A673 (cell line): ENCODE data around the gene HS3ST3A1. TPM values are rescaled to one million over a fixed set of nuclear protein-coding genes. Genes with fewer than 3 reads are reported as not detected.

Experiments
- BruUV-seq: library from RNA; stranded (reverse); fragments of 400-500 nt; replicated peaks from 2 replicates; lab custom pipeline; 2021; lab: Mats Ljungman, UMichigan
- CTCF ChIA-PET: fragments of 300-600 bp; sonication (Branson Sonifier 250); formaldehyde crosslinking; loops from one replicate; lab custom pipeline; 2022; ENCODE audit warnings: antibody characterized with exemption; lab: Charles Lee
- POLR2A ChIA-PET: fragments of 300-600 bp; sonication (Branson Sonifier 250); formaldehyde crosslinking; loops from one replicate; lab custom pipeline; 2022; ENCODE audit warnings: antibody characterized with exemption; ENCODE audit not compliant: low non-redundant PET; lab: Charles Lee
- DNase-seq: peaks from one replicate; pipeline ENCODE4 v3.0.0-alpha.2; 2015; ENCODE audit warnings: low spot score
- H3K27ac ChIP-seq: fragments of 200-600 bp; sonication (generic); 2 replicates; pipeline ENCODE4 v1.5.1; 2016; ENCODE audit warnings: mixed run types, low read depth, mild to moderate bottlenecking, mixed read lengths, antibody characterized with exemption, low read length; ENCODE audit not compliant: poor library complexity, severe bottlenecking
- H3K27me3 ChIP-seq: fragments of 200-600 bp; sonication (generic); replicated peaks from 2 replicates; pipeline ENCODE4 v1.6.1; 2017; ENCODE audit warnings: mixed run types, low read depth, mild to moderate bottlenecking, mixed read lengths, antibody characterized with exemption, low read length; ENCODE audit not compliant: insufficient read depth, poor library complexity
- H3K36me3 ChIP-seq: fragments of 200-600 bp; sonication (generic); 2 replicates; pipeline ENCODE4 v1.6.1; 2016; ENCODE audit warnings: mixed run types, mild to moderate bottlenecking, mixed read lengths, antibody characterized with exemption, low read length; ENCODE audit not compliant: insufficient read depth, poor library complexity, severe bottlenecking
- H3K4me1 ChIP-seq: fragments of 200-600 bp; sonication (generic); 2 replicates; pipeline ENCODE4 v1.6.1; 2017; ENCODE audit warnings: mixed run types, mild to moderate bottlenecking, mixed read lengths, antibody characterized with exemption, low read length; ENCODE audit not compliant: insufficient read depth, poor library complexity, severe bottlenecking
- H3K4me3 ChIP-seq: fragments of 200-600 bp; sonication (generic); 2 replicates; pipeline ENCODE4 v1.5.1; 2016; ENCODE audit warnings: low read depth, mixed run types, mild to moderate bottlenecking, mixed read lengths, low read length; ENCODE audit not compliant: poor library complexity, severe bottlenecking
- H3K9me3 ChIP-seq: fragments of 200-600 bp; sonication (generic); 2 replicates; pipeline ENCODE4 v1.6.1; 2016; ENCODE audit warnings: mixed run types, low read depth, mild to moderate bottlenecking, mixed read lengths, antibody characterized with exemption, low read length; ENCODE audit not compliant: poor library complexity, severe bottlenecking
- CTCF ChIP-seq: fragments of 300-800, 200-600 bp; sonication (generic); conservative IDR thresholded peaks from 2 replicates; pipeline ENCODE4 v1.5.1; 2017; ENCODE audit warnings: low read depth, mild to moderate bottlenecking, antibody characterized with exemption, low read length, moderate library complexity, mixed read lengths
- EZH2 ChIP-seq: fragments of 200-600 bp; sonication (generic); IDR thresholded peaks from 2 replicates; pipeline ENCODE4 v1.6.1; 2017; ENCODE audit warnings: borderline replicate concordance, low read depth, mild to moderate bottlenecking, mixed read lengths, antibody characterized with exemption, low read length; ENCODE audit not compliant: poor library complexity, severe bottlenecking
- intact Hi-C: fragments of 100-400 bp; cut with micrococcal nuclease; formaldehyde crosslinking; loops from one replicate; pipeline ENCODE4 v1.10.0; 2022; ENCODE audit not compliant: unreplicated experiment
- total RNA-seq: library from RNA; stranded (reverse); gene quantifications from 2 replicates; pipeline ENCODE4 v1.2.3, GENCODE V29; 2021

The HS3ST3A1 gene
- total RNA-seq, 1 experiment from 2014 or later: not detected

GRCh38 chr17:13545941-13546340 is 55.8 kb downstream of the HS3ST3A1 start:
- Histone ChIP-seq H3K27ac (no peak overlapping the region), H3K36me3 (no peaks in the 10 kb centered on the region), H3K9me3 (peaks cover 21% of the 10 kb centered on the region), H3K27me3 (no peaks in the 10 kb centered on the region), H3K4me1 (no peaks in the 10 kb centered on the region), H3K4me3 (no peak overlapping the region)
- DNase-seq: no peak
- POLR2A ChIA-PET: no interaction called here
- no TSS peak for BruUV-seq
- TF ChIP-seq EZH2 (no peak), CTCF (no peak)
- CTCF ChIA-PET: no interaction called here
- intact Hi-C loops: no loop called here

DNA sequence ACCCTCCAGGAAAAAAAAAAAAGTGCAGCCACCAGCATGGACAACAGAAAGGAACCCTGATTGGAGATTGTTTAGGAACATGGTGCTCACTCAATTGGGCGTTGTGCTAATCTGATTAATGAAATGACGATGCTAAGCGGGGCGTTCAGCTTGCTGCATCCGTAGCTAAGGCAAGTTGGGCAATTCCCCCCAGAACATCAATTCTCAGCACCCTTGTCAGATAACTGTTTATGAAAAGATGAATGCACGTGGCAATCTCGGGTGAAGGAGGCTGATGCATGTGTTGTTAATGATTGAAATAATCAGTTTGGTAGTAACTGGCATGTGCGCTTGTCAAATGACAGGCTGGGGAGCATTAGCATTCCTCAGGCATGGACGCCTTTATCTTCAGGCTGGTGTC is 57.0 kb downstream of the HS3ST3A1 start:
- ChIA-PET POLR2A (no interaction called here), CTCF (no interaction called here)
- H3K27me3 ChIP-seq: no peaks in the 10 kb centered on the region
- BruUV-seq: no TSS peak
- peaks cover 17% of the 10 kb centered on the region for H3K9me3 ChIP-seq
- TF ChIP-seq CTCF (no peak), EZH2 (no peak)
- H3K4me1 ChIP-seq: no peaks in the 10 kb centered on the region
- intact Hi-C loops: no loop called here
- H3K27ac ChIP-seq: no peak overlapping the region
- DNase-seq: no peak
- H3K36me3 ChIP-seq: no peaks in the 10 kb centered on the region
- no peak overlapping the region for H3K4me3 ChIP-seq

DNA sequence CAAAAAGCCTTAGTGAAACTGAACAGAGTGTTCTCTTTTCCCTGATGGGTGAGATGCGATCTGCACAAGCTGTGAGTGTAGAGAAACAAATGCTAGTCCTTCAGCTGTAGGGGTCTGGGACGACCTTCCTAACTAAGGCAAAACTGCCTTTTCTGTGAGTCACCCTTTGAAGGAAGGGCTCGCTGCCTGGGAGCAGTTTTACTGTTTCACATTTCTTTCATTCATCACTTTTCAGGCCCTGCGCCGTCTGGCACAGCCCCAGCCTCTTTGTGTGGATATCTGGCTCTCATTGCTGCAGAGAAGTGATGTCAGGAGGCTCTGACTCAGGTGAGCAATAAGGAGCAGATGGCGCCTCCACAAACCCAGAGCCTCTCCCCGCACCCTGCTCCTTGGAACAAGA is 57.4 kb downstream of the HS3ST3A1 start:
- no peaks in the 10 kb centered on the region for H3K4me1 ChIP-seq
- H3K9me3 ChIP-seq: peaks cover 19% of the 10 kb centered on the region
- TF ChIP-seq EZH2 (no peak), CTCF (no peak)
- POLR2A ChIA-PET: no interaction called here
- no peak overlapping the region for H3K4me3 ChIP-seq
- H3K36me3 ChIP-seq: no peaks in the 10 kb centered on the region
- H3K27me3 ChIP-seq: no peaks in the 10 kb centered on the region
- no TSS peak for BruUV-seq
- no peak for DNase-seq
- intact Hi-C loops: no loop called here
- CTCF ChIA-PET: no interaction called here
- H3K27ac ChIP-seq: no peak overlapping the region
